Fibroblast of the conjunctiva (primary cell): ENCODE results near the gene MRPS22.
"Not testable (repeated sequence)": the region's sequence is repeated elsewhere in the genome, so short reads cannot be mapped to it uniquely, and the experiment has no call there.

Experiments
- DNase-seq: peaks from one replicate; pipeline ENCODE4 v3.0.0-alpha.2; 2010; ENCODE audit warnings: low read depth

MRPS22 gene

DNA sequence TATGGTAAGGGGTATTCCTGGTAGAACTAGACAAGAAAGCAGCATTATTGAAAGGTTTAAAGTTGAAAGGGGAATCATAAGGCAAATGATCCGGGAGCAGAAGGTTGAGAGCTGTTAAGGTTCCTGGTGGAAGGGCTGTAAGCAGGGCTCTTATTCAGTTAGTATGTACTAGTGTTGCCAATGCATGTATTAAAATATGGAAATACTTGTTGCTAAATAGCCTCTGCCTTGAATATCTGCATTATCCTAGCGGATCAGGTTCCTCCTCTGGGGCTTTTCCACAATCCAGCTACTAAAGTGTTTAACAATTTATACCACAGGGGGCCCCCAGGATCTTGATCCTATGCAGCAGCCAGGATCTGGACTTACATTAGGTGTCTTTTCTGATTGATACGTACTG, 52.9 kb downstream of the MRPS22 start:
- no peak for DNase-seq

DNA sequence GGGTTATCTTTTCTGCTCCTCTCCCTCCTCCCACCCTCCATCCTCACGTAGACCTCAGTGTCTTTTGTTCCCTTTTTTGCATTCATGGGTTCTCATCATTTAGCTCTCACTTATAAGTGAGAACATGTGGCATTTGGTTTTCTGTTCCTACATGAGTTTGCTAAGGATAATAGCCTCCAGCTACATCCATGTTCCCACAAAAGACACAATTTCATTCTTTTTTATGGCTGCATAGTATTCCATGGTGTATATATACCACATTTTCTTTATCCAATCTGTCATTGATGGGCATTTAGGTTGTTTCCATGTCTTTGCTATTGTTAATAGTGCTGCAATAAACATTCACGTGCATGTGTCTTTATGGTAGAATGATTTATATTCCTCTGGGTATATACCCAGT, 57.3 kb downstream of the MRPS22 start:
- DNase-seq: not testable (repeated sequence)
